ENCODE results near the gene PDE11A. TPM values are rescaled to one million over a fixed set of nuclear protein-coding genes. Genes with fewer than 3 reads are reported as not detected.
A peak's percentile ranks its signal among the peaks of the same experiment; 100 is the strongest.

PDE11A gene
- total RNA-seq, 2 donors from 2014 or later, result 1.5 to 1.9 TPM

GRCh38 chr2:177665948-177666347, 406.6 kb downstream of the PDE11A start:
- 71 to 80% methylated on average over 2 of the region's 2 CpGs for WGBS, 2 experiments (ENCODE audit: insufficient coverage in 1 of 2, insufficient read length in 1 of 2)
- Mint-ChIP-seq H3K9me3 (no peaks in the 10 kb centered on the region), H3K27ac (no peak overlapping the region), H3K27me3 (ENCODE audit: insufficient read depth) (peaks cover 54% of the 10 kb centered on the region), H3K4me3 (no peak overlapping the region), H3K36me3 (ENCODE audit: low read depth) (no peaks in the 10 kb centered on the region), H3K4me1 (peaks cover 17% of the 10 kb centered on the region)
- no peak for DNase-seq
- no peak overlapping the region for H3K9ac ChIP-seq (ENCODE audit: extremely low read depth, low read length, poor library complexity, severe bottlenecking)
- peaks cover 50% of the 10 kb centered on the region for H3K27me3 ChIP-seq (ENCODE audit: control insufficient read depth, insufficient read depth, low read length, poor library complexity, severe bottlenecking)
- no peak overlapping the region for H3K27ac ChIP-seq (ENCODE audit: low read depth, low read length)
- no peaks in the 10 kb centered on the region for H3K9me3 ChIP-seq (ENCODE audit: control insufficient read depth, low read length)
- no peak overlapping the region for H3K4me3 ChIP-seq (ENCODE audit: low read length)
- H3K4me1 ChIP-seq (ENCODE audit: control insufficient read depth, insufficient read depth, low read length), result no peaks in the 10 kb centered on the region
- no peaks in the 10 kb centered on the region for H3K36me3 ChIP-seq (ENCODE audit: control insufficient read depth, insufficient read depth, low read length)
- TF ChIP-seq CTCF (conservative IDR thresholded peaks at IDR 0.05), result no peak

- DNase-seq, result no peak
- Mint-ChIP-seq H3K36me3 (ENCODE audit: low read depth) (no peaks in the 10 kb centered on the region), H3K9me3 (no peaks in the 10 kb centered on the region), H3K4me1 (peaks cover 17% of the 10 kb centered on the region), H3K27ac (no peak overlapping the region), H3K4me3 (no peak overlapping the region), H3K27me3 (ENCODE audit: insufficient read depth) (peaks cover 50% of the 10 kb centered on the region)
- H3K9me3 ChIP-seq (ENCODE audit: control insufficient read depth, low read length), result no peaks in the 10 kb centered on the region
- WGBS, 2 experiments (ENCODE audit: insufficient coverage in 1 of 2, insufficient read length in 1 of 2), result 81 to 100% methylated on average over 1 to 4 of the region's 4 CpGs
- peaks cover 3% of the 10 kb centered on the region for H3K4me1 ChIP-seq (ENCODE audit: control insufficient read depth, insufficient read depth, low read length)
- H3K9ac ChIP-seq (ENCODE audit: extremely low read depth, low read length, poor library complexity, severe bottlenecking), result no peak overlapping the region
- no peaks in the 10 kb centered on the region for H3K36me3 ChIP-seq (ENCODE audit: control insufficient read depth, insufficient read depth, low read length)
- no peak overlapping the region for H3K27ac ChIP-seq (ENCODE audit: low read depth, low read length)
- peaks cover 52% of the 10 kb centered on the region for H3K27me3 ChIP-seq (ENCODE audit: control insufficient read depth, insufficient read depth, low read length, poor library complexity, severe bottlenecking)
- H3K4me3 ChIP-seq (ENCODE audit: low read length), result no peak overlapping the region
- TF ChIP-seq CTCF (conservative IDR thresholded peaks at IDR 0.05), result no peak
Observed at GRCh38 chr2:177665328-177665727, 407.2 kb downstream of the PDE11A start.

GRCh38 chr2:177662895-177663294, 409.7 kb downstream of the PDE11A start:
- TF ChIP-seq CTCF (conservative IDR thresholded peaks at IDR 0.05), result no peak
- Histone ChIP-seq H3K4me1 (ENCODE audit: control insufficient read depth, insufficient read depth, low read length) (peaks cover 3% of the 10 kb centered on the region), H3K9ac (ENCODE audit: extremely low read depth, low read length, poor library complexity, severe bottlenecking) (no peak overlapping the region), H3K36me3 (ENCODE audit: control insufficient read depth, insufficient read depth, low read length) (no peaks in the 10 kb centered on the region), H3K27me3 (ENCODE audit: control insufficient read depth, insufficient read depth, low read length, poor library complexity, severe bottlenecking) (peaks cover 42% of the 10 kb centered on the region), H3K27ac (ENCODE audit: low read depth, low read length) (peak overlapping the region; percentile 44), H3K4me3 (ENCODE audit: low read length) (no peak overlapping the region), H3K9me3 (ENCODE audit: control insufficient read depth, low read length) (no peaks in the 10 kb centered on the region)
- Mint-ChIP-seq H3K4me1 (peaks cover 27% of the 10 kb centered on the region), H3K4me3 (no peak overlapping the region), H3K27me3 (ENCODE audit: insufficient read depth) (peaks cover 39% of the 10 kb centered on the region), H3K27ac (no peak overlapping the region), H3K36me3 (ENCODE audit: low read depth) (no peaks in the 10 kb centered on the region), H3K9me3 (no peaks in the 10 kb centered on the region)
- WGBS, 2 experiments (ENCODE audit: insufficient coverage in 1 of 2, insufficient read length in 1 of 2), result 50 to 56% methylated on average over 3 to 4 of the region's 4 CpGs
- DNase-seq, result no peak
